NCI-H82 treated with DMSO at 0.1 percent for 48 hours (cell line): ENCODE measurements around the gene NR6A1.

Source experiments
- DNase-seq: peaks from one replicate; lab custom pipeline; 2025; ENCODE audit not compliant: unreplicated experiment; lab: John Stamatoyannopoulos, UW

NR6A1 gene

DNA sequence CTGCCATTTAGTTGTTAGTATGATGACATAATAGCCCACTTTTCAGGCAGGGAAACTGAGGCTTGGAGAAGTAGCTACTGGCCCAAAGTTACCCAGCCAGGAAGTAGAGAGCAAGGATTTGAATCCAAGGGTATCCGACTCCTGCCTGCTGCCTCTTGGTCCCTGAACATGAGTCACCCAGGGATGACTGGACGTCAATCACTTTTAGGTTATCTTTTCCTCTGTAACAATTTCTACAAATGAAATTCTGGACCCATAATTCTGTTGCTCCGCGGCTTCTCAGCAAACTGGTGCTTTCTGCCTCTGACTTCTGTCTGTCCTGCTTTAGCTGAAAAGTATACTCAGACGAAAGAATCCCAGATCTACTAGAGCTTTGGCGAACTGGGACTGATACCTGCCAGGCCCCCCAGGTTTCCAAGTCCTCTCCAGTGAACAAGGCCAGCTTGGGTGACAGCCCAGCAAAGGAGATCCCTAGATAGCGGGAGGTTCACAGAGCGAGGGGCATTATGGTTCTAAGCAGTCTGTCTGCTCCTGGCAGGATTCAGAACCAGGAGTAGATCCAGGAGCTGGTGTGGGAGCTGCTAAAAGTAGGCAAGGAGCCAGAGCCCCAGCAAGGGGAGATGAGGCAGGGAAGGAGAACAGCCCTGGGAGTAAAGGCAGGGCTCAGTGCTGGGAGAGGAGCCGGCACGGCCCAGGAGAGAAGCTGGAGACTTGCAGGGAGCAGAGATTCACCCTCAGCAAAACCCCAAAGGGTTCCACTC, 26.4 kb upstream of the NR6A1 start:
- no peak for DNase-seq

DNA sequence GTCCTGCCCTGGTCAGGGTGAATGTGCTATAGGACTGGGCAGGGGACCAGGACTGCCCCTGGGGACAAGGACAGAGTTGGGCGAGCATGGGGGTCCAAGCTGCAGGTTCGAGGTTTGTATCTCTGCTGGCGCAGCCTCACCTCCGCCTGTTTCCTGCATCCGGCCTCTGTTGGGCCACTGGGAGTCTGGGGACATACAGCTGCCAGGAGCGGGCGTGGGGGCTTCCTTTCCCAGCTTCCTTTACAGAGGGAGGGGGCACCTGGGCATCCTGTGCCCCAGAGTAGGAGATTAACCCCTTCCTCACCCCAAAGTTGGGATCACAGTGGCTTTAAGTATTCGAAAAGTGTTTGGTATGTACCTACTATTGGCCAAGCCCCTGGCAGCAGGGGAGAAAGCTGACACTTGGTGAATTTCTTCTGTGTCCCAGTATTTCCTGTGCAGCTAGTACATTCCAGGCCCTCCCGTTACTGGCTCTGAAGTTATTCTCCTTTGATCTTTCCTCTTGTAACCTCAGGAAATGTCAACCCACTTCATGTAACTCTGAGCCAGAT, 24.8 kb upstream of the NR6A1 start:
- no peak for DNase-seq

DNA sequence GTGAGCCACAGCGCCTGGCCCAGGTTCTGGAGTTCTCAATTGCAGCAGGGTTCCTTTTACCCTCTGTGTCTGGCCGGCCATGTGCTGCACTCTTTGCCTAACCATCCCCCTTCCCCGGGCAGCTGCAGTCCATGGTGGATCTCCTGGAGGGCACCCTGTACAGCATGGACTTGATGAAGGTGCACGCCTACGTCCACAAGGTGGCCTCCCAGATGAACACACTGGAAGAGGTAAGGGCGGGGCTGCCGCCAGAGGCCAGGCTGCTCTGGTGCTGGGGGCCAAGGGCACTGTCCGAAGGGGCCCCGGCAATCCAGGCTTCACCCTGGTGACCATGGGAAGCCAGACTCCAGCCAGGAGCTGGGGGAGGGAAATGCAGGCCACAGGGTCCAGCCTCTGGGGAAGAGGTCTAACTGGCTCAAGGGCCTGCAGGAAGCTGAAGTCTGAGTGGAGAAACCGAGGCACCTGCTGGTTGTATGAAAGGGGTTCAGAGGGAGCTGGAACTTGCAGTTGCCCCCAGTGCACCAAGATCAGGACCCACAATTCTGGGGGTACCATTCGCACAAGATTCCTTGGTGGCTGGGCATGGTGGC, 23.9 kb upstream of the NR6A1 start:
- DNase-seq, result no peak

DNA sequence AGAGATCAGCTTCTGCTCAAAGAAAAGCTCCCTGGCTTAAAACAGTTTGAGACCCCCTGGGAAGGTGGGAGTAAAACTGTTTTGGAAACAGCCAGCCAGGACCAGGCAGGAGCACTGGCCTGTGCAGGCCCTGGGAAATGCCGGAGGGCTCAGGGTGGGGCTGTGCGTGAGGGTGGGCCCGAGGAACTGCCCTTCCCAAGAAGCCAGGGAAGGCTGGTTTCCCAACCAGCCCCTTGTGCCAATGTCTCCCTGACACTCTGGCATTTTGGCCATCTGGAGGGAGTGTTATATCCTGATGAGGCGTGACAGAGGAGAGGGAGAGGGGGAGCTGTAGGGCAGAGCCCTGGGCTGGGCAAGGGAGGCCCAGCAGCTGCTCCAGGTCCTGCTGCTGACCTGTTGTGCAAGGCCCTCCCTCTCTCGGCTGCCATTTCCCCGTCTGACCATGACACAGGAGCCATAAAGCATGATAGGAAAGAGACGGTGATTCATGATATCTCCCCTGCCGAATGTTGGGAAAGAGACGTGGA, 22.0 kb upstream of the NR6A1 start:
- no peak for DNase-seq

DNA sequence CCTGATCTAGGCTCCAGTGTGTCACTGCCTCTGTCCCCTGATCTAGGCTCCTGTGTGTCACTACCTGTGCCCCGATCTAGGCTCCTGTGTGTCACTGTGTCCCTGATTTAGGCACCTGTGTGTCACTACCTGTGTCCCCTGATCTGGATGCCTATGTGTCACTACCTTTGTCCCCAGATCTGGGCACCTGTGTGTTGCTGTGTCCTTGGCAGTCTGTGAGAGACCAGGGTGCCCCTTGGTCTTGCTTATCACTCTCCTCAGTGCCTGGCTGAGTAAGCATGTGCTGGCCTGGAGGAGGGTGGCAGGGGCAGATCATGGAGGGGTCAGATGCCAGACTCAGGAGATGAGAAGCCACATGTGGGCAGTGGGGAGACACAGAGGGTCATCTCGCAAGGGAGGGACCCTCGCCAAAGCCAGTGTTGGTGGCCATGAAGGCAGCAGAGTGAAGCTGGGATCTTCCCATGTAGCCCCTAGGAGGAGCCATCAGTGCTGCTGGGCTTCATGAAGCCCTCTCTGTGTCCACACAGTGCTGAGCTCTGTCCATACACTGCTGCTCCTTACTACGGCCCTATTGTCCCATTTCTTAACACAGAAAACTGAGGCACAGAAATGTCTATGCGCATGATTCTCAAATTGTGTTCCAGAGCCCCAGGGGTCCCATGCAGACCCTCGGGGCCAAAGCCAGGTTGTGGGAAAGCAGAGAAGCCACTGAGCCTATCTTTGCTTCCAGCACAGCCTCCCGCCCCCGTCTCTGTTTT, 21.3 kb upstream of the NR6A1 start:
- no peak for DNase-seq

DNA sequence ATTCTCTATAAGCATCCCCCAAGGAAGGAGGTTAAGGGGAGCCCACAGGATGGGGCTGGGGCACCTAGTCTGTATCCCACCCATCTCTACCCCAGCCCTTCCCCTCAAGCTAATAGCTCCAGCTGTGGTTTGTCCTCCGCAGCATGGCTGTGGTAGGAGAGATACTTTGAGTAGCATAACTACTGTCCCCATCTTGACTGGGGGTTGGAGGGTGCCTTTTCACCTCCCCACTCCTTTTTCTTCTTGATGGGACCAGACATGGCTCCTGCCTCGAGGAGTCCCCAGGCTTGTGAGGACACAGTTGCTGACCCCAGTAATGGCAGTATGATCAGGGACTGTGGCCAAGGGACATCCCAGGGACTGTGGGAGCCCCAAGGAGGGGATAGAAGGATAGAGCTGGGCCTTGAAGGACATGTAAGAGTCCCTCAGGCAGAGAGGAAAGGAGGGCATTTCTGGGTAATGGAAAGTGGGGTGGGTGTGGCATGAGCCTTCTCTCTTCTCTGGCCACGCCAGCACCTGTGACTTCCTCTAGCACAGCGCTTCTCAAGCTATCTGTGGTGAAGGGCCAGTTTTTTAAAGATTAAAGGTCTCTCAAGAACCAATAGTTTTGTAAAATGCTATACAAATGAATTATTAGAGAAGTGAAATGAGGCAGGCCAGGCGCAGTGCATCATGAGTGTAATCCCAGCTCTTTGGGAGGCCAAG, 19.8 kb upstream of the NR6A1 start:
- no peak for DNase-seq

GRCh38 chr9:124790301-124790700, 19.2 kb upstream of the NR6A1 start:
- no peak for DNase-seq

- DNase-seq, result no peak
Observed at GRCh38 chr9:124789531-124789930, 18.4 kb upstream of the NR6A1 start.

- no peak for DNase-seq
Observed at GRCh38 chr9:124788542-124789217, 17.6 kb upstream of the NR6A1 start.

- DNase-seq, result no peak
Observed at GRCh38 chr9:124786881-124787573, 15.9 kb upstream of the NR6A1 start.

DNA sequence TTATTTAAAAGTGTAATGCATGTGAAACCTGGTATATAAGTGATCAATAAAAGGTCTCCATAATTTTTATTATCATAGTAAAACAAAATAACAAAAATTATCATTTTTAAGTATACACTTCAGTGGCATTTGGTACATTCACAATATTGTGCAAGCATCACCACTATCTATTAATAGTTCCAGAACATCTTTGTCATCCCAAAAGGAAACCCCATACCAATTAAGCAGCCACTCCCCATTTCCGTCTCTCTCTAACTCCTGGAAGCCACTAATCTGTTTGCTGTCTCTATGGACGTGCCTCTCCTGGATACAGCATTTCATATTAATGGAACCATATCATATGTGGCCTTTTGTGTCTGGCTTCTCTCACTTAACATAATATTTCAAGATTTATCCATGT, 13.4 kb upstream of the NR6A1 start:
- no peak for DNase-seq

- no peak for DNase-seq
Observed at GRCh38 chr9:124783830-124784229, 12.7 kb upstream of the NR6A1 start.

GRCh38 chr9:124782661-124783574, 11.8 kb upstream of the NR6A1 start:
- no peak for DNase-seq

- no peak for DNase-seq
Observed at GRCh38 chr9:124781967-124782660, 11.0 kb upstream of the NR6A1 start.

- DNase-seq, result no peak
Observed at GRCh38 chr9:124780757-124781151, 9.6 kb upstream of the NR6A1 start.

DNA sequence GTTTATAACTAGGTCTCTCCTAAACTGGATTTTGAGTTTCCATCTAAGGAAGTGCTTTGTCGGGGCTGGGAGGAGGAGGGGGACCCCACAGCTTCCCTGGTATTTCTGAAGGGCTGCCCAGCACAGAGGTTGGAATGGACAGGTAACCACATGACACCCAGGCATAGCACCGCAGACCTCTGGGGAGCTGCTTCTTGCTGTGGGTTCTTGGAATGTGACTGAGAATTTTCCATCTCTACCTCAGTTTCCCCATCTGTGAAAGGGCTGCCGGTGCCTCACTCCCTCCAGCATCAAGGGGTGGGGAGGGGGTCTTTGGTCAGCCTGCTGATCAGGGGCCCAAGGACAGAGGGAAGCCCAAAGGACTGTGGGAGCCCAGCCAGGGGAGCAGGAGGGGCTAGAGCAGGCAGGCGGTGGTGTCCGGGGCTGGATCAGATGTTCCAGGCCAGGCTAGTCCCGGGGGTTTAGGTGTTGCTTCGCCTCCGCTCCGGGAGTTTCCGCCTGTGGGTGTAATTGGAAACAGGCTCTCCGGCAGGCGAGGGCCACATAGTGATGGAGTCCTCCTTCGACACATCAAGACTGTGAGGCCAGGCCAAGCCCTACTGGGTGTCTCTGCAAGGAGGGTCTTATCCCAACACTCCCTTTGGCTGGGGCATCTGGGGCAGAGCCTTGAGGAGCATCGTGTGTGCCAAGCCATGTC, 9.1 kb upstream of the NR6A1 start:
- DNase-seq, result no peak

DNA sequence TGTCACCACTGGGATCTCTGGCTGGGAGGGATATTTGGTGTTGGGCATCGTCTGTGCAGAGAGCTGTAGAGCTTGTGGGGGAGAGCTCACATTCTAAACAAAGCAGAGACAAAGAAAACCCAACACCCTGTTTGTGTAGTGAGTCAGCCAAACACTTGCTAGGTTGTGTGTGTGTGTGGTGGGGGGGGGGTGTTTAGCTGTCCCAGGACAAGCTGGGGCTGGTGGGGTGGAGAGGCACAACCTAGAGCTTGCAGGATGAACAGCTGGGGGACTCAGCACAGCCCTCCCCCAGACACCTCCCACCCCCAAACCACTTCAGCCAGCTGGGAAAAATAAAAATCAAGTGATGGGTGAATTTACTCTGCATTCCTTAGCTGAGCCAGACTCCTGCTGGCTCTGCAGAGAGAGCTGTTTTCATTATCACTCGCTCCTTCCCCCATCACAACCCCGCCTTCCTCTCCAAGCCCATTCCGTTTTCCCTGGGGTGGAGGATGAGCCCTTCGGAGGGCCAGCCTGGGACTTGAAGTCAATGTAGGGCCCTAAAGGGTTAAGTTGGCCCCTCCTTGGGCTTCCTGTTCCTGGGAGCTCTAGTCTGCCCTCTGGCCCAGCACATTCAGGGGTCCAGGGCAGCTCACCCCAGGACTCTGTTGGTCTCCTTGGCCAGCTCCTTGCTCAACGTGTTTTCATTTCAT, 8.4 kb upstream of the NR6A1 start:
- no peak for DNase-seq
